Naive B cell (primary cell): ENCODE measurements around the gene TEX14. TPM values are rescaled to one million over a fixed set of nuclear protein-coding genes. Genes with fewer than 3 reads are reported as not detected.
A peak's percentile ranks its signal among the peaks of the same experiment; 100 is the strongest.

Source experiments
- ATAC-seq, 2 donors: fragments of 150-1000 bp; cut with Tn5 transposase; 2 replicates each; pipeline ENCODE4 v1.10.0; 2021; ENCODE audit warnings: low read depth in 2 of 2, mild to moderate bottlenecking in 2 of 2, moderate library complexity in 2 of 2
- DNase-seq: peaks from one replicate; pipeline ENCODE4 v3.0.0; 2022
- H3K27ac Mint-ChIP-seq, 6 donors: one replicate each; pipeline ENCODE4 v1.8.0; 2020 to 2022; ENCODE audit warnings: mild to moderate bottlenecking in 6 of 6, mixed read lengths in 6 of 6, moderate library complexity in 5 of 6, inconsistent platforms in 2 of 6
- H3K27me3 Mint-ChIP-seq, 3 donors: one replicate each; pipeline ENCODE4 v1.8.0; 2021 to 2022; ENCODE audit warnings: mixed read lengths in 3 of 3, mild to moderate bottlenecking in 1 of 3
- H3K36me3 Mint-ChIP-seq, 2 donors: one replicate each; pipeline ENCODE4 v1.8.0; 2020 to 2022; ENCODE audit warnings: mixed read lengths in 2 of 2, inconsistent platforms in 1 of 2, mild to moderate bottlenecking in 1 of 2
- H3K4me1 Mint-ChIP-seq, 3 donors: one replicate each; pipeline ENCODE4 v1.8.0; 2020 to 2022; ENCODE audit warnings: mixed read lengths in 3 of 3, inconsistent platforms in 1 of 3, mild to moderate bottlenecking in 1 of 3, moderate library complexity in 1 of 3
- H3K4me3 Mint-ChIP-seq, 8 donors: one replicate each; pipeline ENCODE4 v1.8.0; 2020 to 2022; ENCODE audit warnings: mild to moderate bottlenecking in 8 of 8, mixed read lengths in 8 of 8, moderate library complexity in 8 of 8, inconsistent platforms in 2 of 8
- H3K9me3 Mint-ChIP-seq, 7 donors: one replicate each; pipeline ENCODE4 v1.8.0; 2020 to 2022; ENCODE audit warnings: mixed read lengths in 7 of 7, mild to moderate bottlenecking in 5 of 7, inconsistent platforms in 2 of 7, moderate library complexity in 1 of 7
- polyA plus RNA-seq, 6 donors: library from polyadenylated mRNA; unstranded; fragments of 300-500 nt; fragmentation: Illumina TruSeq; gene quantifications; one replicate each; pipeline ENCODE4 v1.2.3, GENCODE V29; 2021; ENCODE audit warnings: low read depth in 6 of 6

Gene TEX14
- polyA plus RNA-seq, 6 donors from 2014 or later: 0.26 to 1.0 (median 0.44) TPM; not detected in 3

DNA sequence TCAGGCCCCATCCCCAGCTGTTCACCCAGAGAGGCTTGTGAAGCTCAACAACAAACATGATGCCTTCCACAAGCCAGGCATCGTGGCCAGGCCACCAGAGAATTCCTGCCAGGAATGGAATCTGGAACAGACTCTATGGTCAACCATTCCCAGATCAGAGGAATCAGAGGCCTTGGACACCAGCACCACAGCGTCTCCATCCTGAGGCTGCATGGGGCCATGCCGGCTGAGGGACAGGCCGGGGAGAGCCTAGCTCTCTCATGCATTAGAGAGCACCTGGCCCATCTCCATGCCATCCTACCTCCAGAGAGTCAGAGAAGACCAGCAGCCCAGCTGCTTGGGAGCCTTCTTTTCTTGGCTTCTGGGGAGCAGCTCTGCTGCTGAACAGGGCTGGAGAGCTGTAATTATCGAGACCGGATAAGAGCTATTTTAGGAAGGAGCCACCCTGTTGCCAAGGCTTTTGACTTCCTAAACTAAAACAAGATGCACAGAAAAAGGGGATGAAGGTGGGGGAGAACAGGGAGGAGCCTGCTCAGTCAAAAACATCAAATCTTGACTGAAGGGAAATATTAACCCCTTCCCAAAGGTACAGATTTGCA, 152.9 kb downstream of the TEX14 start:
- Mint-ChIP-seq H3K4me1 (no peaks in the 10 kb centered on the region), H3K27me3 (peaks cover 12 to 50% (median 28%) of the 10 kb centered on the region in 3 donors), H3K9me3 (no peaks in the 10 kb centered on the region), H3K36me3 (no peaks in the 10 kb centered on the region), H3K27ac (peak overlapping the region in 1 of 6 donors; percentile 39), H3K4me3 (no peak overlapping the region)
- no peak for DNase-seq
- ATAC-seq: no peak

- peaks cover 0 to 9% (median 7%) of the 10 kb centered on the region in 3 donors for H3K4me1 Mint-ChIP-seq
- H3K36me3 Mint-ChIP-seq: no peaks in the 10 kb centered on the region
Measured at GRCh38 chr17:58537266-58537665, 154.6 kb downstream of the TEX14 start.

DNA sequence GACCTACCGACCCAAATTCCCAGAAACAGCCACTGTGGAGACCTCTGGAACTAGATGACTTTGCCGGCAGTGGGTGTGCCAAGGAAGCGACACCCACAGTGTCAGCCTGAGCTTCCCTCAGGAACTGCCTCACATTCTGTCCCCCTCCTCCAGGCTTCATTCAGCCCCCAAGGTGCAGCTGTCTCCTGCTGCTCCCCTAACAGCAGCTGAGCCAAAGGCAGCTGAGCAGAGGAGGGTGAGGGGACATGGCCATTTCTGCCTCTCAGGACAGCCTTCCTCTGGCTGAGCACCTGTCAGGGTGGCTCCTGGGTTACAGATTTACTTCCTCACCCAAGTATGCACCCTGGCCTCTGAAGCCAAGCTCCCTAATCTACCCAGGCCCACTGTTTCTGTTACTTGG, 155.3 kb downstream of the TEX14 start:
- ATAC-seq (no peak), DNase-seq (no peak)
- Mint-ChIP-seq H3K27ac (peak overlapping the region in 1 of 6 donors; percentile 49), H3K9me3 (no peaks in the 10 kb centered on the region), H3K4me3 (no peak overlapping the region), H3K27me3 (peaks cover 20 to 55% (median 39%) of the 10 kb centered on the region in 3 donors), H3K36me3 (no peaks in the 10 kb centered on the region), H3K4me1 (peaks cover 0 to 11% (median 9%) of the 10 kb centered on the region in 3 donors)

More at GRCh38 chr17:58537266-58537665, 154.6 kb downstream of the TEX14 start:
- DNase-seq (no peak), ATAC-seq (no peak)
- Mint-ChIP-seq H3K9me3 (no peaks in the 10 kb centered on the region), H3K4me3 (no peak overlapping the region), H3K27ac (no peak overlapping the region), H3K27me3 (peaks cover 19 to 53% (median 38%) of the 10 kb centered on the region in 3 donors)

DNA sequence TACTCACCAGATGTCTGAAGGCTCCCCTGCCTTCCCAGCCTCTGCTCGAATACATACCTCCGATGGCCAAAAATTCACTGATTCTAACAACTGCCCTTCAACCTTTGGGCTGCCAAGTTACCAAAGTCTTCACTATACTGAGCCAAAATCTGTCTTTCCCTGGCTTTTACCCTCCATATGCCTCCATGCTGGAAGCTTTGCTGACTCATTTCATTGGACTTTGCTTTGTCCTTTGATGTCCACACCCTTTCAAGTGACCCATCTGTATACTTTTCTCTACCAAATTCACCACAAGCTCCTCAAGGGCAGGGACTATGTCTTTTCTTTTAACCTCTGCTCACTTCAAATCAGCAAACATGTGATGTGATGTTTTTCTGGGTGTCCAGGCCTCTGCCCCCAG, 156.4 kb downstream of the TEX14 start:
- Mint-ChIP-seq H3K27ac (no peak overlapping the region), H3K4me3 (peak overlapping the region in 1 of 8 donors; percentile 63)

DNA sequence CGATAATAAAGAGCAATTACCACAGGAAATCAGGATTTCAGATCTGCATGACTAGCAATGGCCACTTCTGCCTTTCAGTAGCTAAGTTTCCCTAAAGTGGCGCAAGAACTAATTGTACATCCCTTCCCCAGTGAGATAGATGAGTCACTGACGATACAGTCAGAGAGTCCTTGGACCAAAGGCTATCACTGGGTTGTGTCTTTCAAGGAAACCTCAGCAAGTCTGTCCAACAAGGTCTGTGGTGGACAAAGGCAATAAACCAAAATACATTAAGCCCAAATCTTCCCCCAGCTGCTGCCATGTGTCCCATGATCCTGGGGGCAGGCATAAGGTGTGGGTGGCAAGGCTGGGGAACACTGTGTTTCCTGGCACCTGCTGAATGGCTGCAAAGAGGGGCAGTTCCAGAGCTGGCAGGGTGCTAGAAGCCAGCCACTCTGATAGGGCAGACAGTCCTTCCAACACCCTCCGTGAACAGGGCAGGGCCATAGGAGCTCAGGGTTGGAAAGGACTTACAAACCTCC, 156.9 kb downstream of the TEX14 start:
- H3K27ac Mint-ChIP-seq: no peak overlapping the region
- H3K27me3 Mint-ChIP-seq: peaks cover 20 to 52% (median 40%) of the 10 kb centered on the region in 3 donors
- peaks cover 0 to 11% (median 9%) of the 10 kb centered on the region in 3 donors for H3K4me1 Mint-ChIP-seq
- no peak for ATAC-seq
- DNase-seq: no peak
- H3K9me3 Mint-ChIP-seq: no peaks in the 10 kb centered on the region
- H3K4me3 Mint-ChIP-seq: peak overlapping the region in 1 of 8 donors; percentile 10
- no peaks in the 10 kb centered on the region for H3K36me3 Mint-ChIP-seq

More for the DNA sequence above, 156.4 kb downstream of the TEX14 start:
- H3K9me3 Mint-ChIP-seq: no peaks in the 10 kb centered on the region
- peaks cover 20 to 54% (median 39%) of the 10 kb centered on the region in 3 donors for H3K27me3 Mint-ChIP-seq
- H3K4me1 Mint-ChIP-seq: peaks cover 0 to 11% (median 9%) of the 10 kb centered on the region in 3 donors
- no peaks in the 10 kb centered on the region for H3K36me3 Mint-ChIP-seq
- DNase-seq (no peak), ATAC-seq (no peak)

- peaks cover 0 to 11% (median 9%) of the 10 kb centered on the region in 3 donors for H3K4me1 Mint-ChIP-seq
- H3K4me3 Mint-ChIP-seq: peak overlapping the region in 1 of 8 donors; percentile 10
- no peaks in the 10 kb centered on the region for H3K36me3 Mint-ChIP-seq
- no peaks in the 10 kb centered on the region for H3K9me3 Mint-ChIP-seq
- no peak for DNase-seq
- H3K27ac Mint-ChIP-seq: peak overlapping the region in 1 of 6 donors; percentile 57
- no peak for ATAC-seq
- H3K27me3 Mint-ChIP-seq: peaks cover 20 to 52% (median 46%) of the 10 kb centered on the region in 3 donors
Measured at GRCh38 chr17:58534331-58534730, 157.5 kb downstream of the TEX14 start.

DNA sequence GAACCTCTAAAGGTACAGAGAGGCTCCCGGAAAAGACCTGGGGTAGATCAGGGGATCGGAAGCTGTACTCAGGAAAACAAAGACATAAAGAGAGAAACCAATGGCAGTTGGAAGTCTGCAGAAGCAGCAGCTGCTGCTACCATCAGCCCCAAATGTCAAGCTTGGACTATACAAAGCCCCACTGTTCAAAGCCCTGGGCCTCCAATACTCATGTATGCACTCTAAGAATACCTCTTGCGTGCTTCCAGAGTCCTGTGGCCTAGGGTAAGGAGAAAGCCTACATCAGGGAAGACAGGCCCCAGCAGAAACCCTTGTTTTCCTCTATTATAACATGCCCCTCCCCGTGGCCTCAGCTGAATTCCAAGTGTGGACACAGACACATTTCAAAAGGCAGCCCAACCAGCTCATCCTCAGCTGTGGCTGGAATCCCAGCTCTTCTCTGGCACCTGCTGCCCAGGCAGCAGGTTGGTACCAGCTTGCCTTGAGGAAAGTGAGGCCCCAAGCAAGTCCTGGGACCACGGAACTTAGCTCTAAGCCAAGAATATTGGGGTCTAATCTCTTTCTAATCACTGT, 158.1 kb downstream of the TEX14 start:
- peaks cover 0 to 11% (median 9%) of the 10 kb centered on the region in 3 donors for H3K4me1 Mint-ChIP-seq
- peak overlapping the region in 4 of 8 donors; percentile 23 to 79 (median 44) for H3K4me3 Mint-ChIP-seq
- H3K9me3 Mint-ChIP-seq: no peaks in the 10 kb centered on the region
- peaks cover 20 to 57% (median 51%) of the 10 kb centered on the region in 3 donors for H3K27me3 Mint-ChIP-seq
- no peaks in the 10 kb centered on the region for H3K36me3 Mint-ChIP-seq
- DNase-seq: no peak
- ATAC-seq: no peak
- H3K27ac Mint-ChIP-seq: peak overlapping the region in 2 of 6 donors; percentile 16 to 22

GRCh38 chr17:58532555-58532951, 159.3 kb downstream of the TEX14 start:
- Mint-ChIP-seq H3K36me3 (no peaks in the 10 kb centered on the region), H3K27me3 (peaks cover 20 to 58% (median 51%) of the 10 kb centered on the region in 3 donors), H3K27ac (no peak overlapping the region), H3K9me3 (no peaks in the 10 kb centered on the region), H3K4me3 (peak overlapping the region in 7 of 8 donors; percentile 23 to 85 (median 72)), H3K4me1 (peaks cover 0 to 11% (median 9%) of the 10 kb centered on the region in 3 donors)
- ATAC-seq: no peak
- DNase-seq: no peak

GRCh38 chr17:58531661-58532554, 159.9 kb downstream of the TEX14 start:
- H3K9me3 Mint-ChIP-seq: no peaks in the 10 kb centered on the region
- ATAC-seq (peak; percentile 90 to 93), DNase-seq (peak; percentile 66)
- peaks cover 20 to 63% (median 55%) of the 10 kb centered on the region in 3 donors for H3K27me3 Mint-ChIP-seq
- H3K27ac Mint-ChIP-seq: no peak overlapping the region
- H3K4me3 Mint-ChIP-seq: peak overlapping the region; percentile 23 to 86 (median 73)
- H3K4me1 Mint-ChIP-seq: peaks cover 4 to 16% (median 11%) of the 10 kb centered on the region in 3 donors
- H3K36me3 Mint-ChIP-seq: no peaks in the 10 kb centered on the region

GRCh38 chr17:58531122-58531521, 160.7 kb downstream of the TEX14 start:
- Mint-ChIP-seq H3K36me3 (no peaks in the 10 kb centered on the region), H3K9me3 (no peaks in the 10 kb centered on the region), H3K4me1 (peaks cover 7 to 20% (median 11%) of the 10 kb centered on the region in 3 donors), H3K27ac (no peak overlapping the region), H3K4me3 (peak overlapping the region; percentile 55 to 86 (median 68)), H3K27me3 (peaks cover 19 to 59% (median 56%) of the 10 kb centered on the region in 3 donors)
- DNase-seq (no peak), ATAC-seq (no peak)

DNA sequence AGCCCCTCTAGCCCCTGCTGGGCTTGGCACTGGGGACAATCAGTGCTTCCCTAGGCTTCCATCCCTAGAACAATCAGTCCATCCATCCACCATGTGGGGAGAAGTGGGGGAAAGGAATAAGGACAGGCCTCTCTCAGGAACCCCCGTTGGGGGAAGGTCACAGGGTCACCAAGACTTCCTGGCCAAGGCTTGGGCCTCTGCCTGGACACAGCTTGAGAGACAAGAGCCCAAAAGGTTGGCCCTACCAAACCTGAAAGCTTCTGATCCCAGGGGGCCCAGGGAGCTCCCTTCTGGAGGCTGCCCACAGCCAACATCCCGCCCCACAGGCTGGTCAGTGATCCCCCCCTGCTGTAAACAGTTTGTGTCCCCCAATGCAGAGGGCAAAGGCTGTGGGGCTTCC, 161.2 kb downstream of the TEX14 start:
- Mint-ChIP-seq H3K4me1 (peaks cover 7 to 20% (median 11%) of the 10 kb centered on the region in 3 donors), H3K27ac (no peak overlapping the region), H3K36me3 (no peaks in the 10 kb centered on the region), H3K27me3 (peaks cover 15 to 54% (median 52%) of the 10 kb centered on the region in 3 donors), H3K4me3 (peak overlapping the region; percentile 29 to 74 (median 62)), H3K9me3 (no peaks in the 10 kb centered on the region)
- ATAC-seq (no peak), DNase-seq (no peak)

DNA sequence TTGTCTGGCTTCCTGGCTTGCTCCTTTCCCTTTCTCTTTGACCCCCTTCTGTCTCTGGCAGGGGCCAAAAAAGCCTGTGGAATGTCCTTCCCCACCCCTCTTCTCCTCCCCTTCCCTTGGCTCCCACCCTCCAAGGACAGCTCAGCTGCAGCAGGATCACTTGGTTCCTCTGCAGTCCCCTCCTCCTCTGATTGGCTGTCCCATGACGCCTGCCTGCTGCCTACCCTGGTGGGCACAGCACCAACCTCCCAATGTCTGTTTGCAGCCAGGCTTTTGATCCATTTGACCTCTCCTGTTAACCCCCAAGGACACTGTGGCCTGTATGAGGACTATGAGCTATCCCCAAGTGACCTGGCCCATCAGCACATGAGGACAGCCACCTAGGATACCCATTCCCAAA, 162.6 kb downstream of the TEX14 start:
- H3K4me1 Mint-ChIP-seq: peaks cover 7 to 20% (median 11%) of the 10 kb centered on the region in 3 donors
- peaks cover 11 to 41% (median 38%) of the 10 kb centered on the region in 3 donors for H3K27me3 Mint-ChIP-seq
- no peaks in the 10 kb centered on the region for H3K9me3 Mint-ChIP-seq
- H3K36me3 Mint-ChIP-seq: no peaks in the 10 kb centered on the region
- ATAC-seq (no peak), DNase-seq (no peak)
- H3K27ac Mint-ChIP-seq: peak overlapping the region in 1 of 6 donors; percentile 71
- H3K4me3 Mint-ChIP-seq: no peak overlapping the region

GRCh38 chr17:58528443-58528842, 163.4 kb downstream of the TEX14 start:
- peaks cover 9 to 36% (median 33%) of the 10 kb centered on the region in 3 donors for H3K27me3 Mint-ChIP-seq
- DNase-seq (no peak), ATAC-seq (no peak)
- no peaks in the 10 kb centered on the region for H3K36me3 Mint-ChIP-seq
- no peaks in the 10 kb centered on the region for H3K9me3 Mint-ChIP-seq
- peak overlapping the region in 1 of 8 donors; percentile 12 for H3K4me3 Mint-ChIP-seq
- peaks cover 7 to 20% (median 11%) of the 10 kb centered on the region in 3 donors for H3K4me1 Mint-ChIP-seq
- H3K27ac Mint-ChIP-seq: no peak overlapping the region
